Activated CD4-positive, alpha-beta T cell treated with anti-CD3 and anti-CD28 coated beads, Interleukin-2, amount 50 U/mL, for 48 hours (primary cell): ENCODE data around the gene MLXIPL.
"Not testable (repeated sequence)": the region's sequence is repeated elsewhere in the genome, so short reads cannot be mapped to it uniquely, and the experiment has no call there.

Experiments
- DNase-seq, 2 experiments: peaks; one replicate each; pipeline ENCODE4 v3.0.0-alpha.2; 2020

The MLXIPL gene

GRCh38 chr7:73577627-73578341 lies 46.5 kb downstream of the MLXIPL start:
- peak in 1 of 2 experiments; percentile 27 for DNase-seq

- DNase-seq = no peak
Observed at GRCh38 chr7:73573791-73574190, 50.5 kb downstream of the MLXIPL start.

- no peak for DNase-seq
Observed at GRCh38 chr7:73573276-73573675, 51.0 kb downstream of the MLXIPL start.

GRCh38 chr7:73572767-73573186 lies 51.5 kb downstream of the MLXIPL start:
- no peak for DNase-seq

GRCh38 chr7:73570977-73571376 lies 53.3 kb downstream of the MLXIPL start:
- no peak for DNase-seq

- no peak for DNase-seq
Observed at GRCh38 chr7:73570521-73570920, 53.8 kb downstream of the MLXIPL start.

GRCh38 chr7:73569042-73569608 lies 55.2 kb downstream of the MLXIPL start:
- no peak for DNase-seq

- no peak for DNase-seq
Observed at GRCh38 chr7:73567846-73568685, 56.3 kb downstream of the MLXIPL start.

- no peak for DNase-seq
Observed at GRCh38 chr7:73567140-73567539, 57.2 kb downstream of the MLXIPL start.

- not testable (repeated sequence) for DNase-seq
Observed at GRCh38 chr7:73566431-73566830, 57.9 kb downstream of the MLXIPL start.

GRCh38 chr7:73565675-73566340 lies 58.5 kb downstream of the MLXIPL start:
- DNase-seq = no peak

GRCh38 chr7:73560109-73560835 lies 64.0 kb downstream of the MLXIPL start:
- DNase-seq = no peak

- DNase-seq = peak; percentile 72 to 76
Observed at GRCh38 chr7:73557397-73558257, 66.7 kb downstream of the MLXIPL start, which contains the start of gene BCL7B. Gene BCL7B, minus strand, starts transcription at chr7:73557690. Its CDS starts 112 bp downstream, at chr7:73557578.

- peak; percentile 90 to 93 for DNase-seq
Observed at GRCh38 chr7:73557108-73557396, 67.3 kb downstream of the MLXIPL start.

GRCh38 chr7:73556208-73557107 lies 67.9 kb downstream of the MLXIPL start:
- no peak for DNase-seq

- no peak for DNase-seq
Observed at GRCh38 chr7:73555411-73555982, 68.8 kb downstream of the MLXIPL start.

- DNase-seq = not testable (repeated sequence)
Observed at GRCh38 chr7:73550093-73550492, 74.2 kb downstream of the MLXIPL start.

- DNase-seq = no peak
Observed at GRCh38 chr7:73549176-73549575, 75.1 kb downstream of the MLXIPL start.

- DNase-seq = no peak
Observed at GRCh38 chr7:73547841-73548240, 76.5 kb downstream of the MLXIPL start.

GRCh38 chr7:73544678-73545077 lies 79.6 kb downstream of the MLXIPL start:
- no peak for DNase-seq
